GM21367 (cell line): ENCODE results near the gene BCL7A.

Experiments used
- ATAC-seq: cut with Tn5 transposase; IDR thresholded peaks from one replicate; pipeline ENCODE4 v1.9.1; 2021; ENCODE audit not compliant: unreplicated experiment

Gene BCL7A

GRCh38 chr12:122076743-122077495 is 55.2 kb downstream of the BCL7A start:
- ATAC-seq = no peak

GRCh38 chr12:122078141-122079032 is 56.7 kb downstream of the BCL7A start, which contains the start of gene MLXIP:
Gene MLXIP, plus strand, starts transcription at chr12:122078756. Its CDS starts 98 bp downstream, at chr12:122078854.
- ATAC-seq = peak; percentile 59

- ATAC-seq = no peak
Observed at GRCh38 chr12:122079033-122079531, 57.4 kb downstream of the BCL7A start.

- no peak for ATAC-seq
Observed at GRCh38 chr12:122079532-122080081, 57.9 kb downstream of the BCL7A start.

- no peak for ATAC-seq
Observed at GRCh38 chr12:122080149-122081082, 58.7 kb downstream of the BCL7A start.

GRCh38 chr12:122081083-122081696 is 59.5 kb downstream of the BCL7A start:
- no peak for ATAC-seq

- peak; percentile 38 for ATAC-seq
Observed at GRCh38 chr12:122081697-122082221, 60.1 kb downstream of the BCL7A start.

- ATAC-seq = no peak
Observed at GRCh38 chr12:122082621-122083356, 61.1 kb downstream of the BCL7A start.

GRCh38 chr12:122084857-122085405 is 63.2 kb downstream of the BCL7A start:
- no peak for ATAC-seq

- no peak for ATAC-seq
Observed at GRCh38 chr12:122085591-122085990, 63.9 kb downstream of the BCL7A start.

- ATAC-seq = no peak
Observed at GRCh38 chr12:122086116-122086515, 64.4 kb downstream of the BCL7A start.

- ATAC-seq = no peak
Observed at GRCh38 chr12:122086641-122087285, 65.1 kb downstream of the BCL7A start.

GRCh38 chr12:122087431-122088178 is 65.9 kb downstream of the BCL7A start:
- ATAC-seq = no peak

- ATAC-seq = no peak
Observed at GRCh38 chr12:122088179-122088810, 66.6 kb downstream of the BCL7A start.

GRCh38 chr12:122089077-122089476 is 67.4 kb downstream of the BCL7A start:
- no peak for ATAC-seq

- no peak for ATAC-seq
Observed at GRCh38 chr12:122090759-122091515, 69.3 kb downstream of the BCL7A start.
